HG03442 (cell line): ENCODE data around the gene KLHL42.

Experiments used
- ATAC-seq: cut with Tn5 transposase; IDR thresholded peaks from one replicate; pipeline ENCODE4 v1.9.1; 2021; ENCODE audit warnings: mild to moderate bottlenecking, moderate library complexity; ENCODE audit not compliant: unreplicated experiment

The KLHL42 gene

DNA sequence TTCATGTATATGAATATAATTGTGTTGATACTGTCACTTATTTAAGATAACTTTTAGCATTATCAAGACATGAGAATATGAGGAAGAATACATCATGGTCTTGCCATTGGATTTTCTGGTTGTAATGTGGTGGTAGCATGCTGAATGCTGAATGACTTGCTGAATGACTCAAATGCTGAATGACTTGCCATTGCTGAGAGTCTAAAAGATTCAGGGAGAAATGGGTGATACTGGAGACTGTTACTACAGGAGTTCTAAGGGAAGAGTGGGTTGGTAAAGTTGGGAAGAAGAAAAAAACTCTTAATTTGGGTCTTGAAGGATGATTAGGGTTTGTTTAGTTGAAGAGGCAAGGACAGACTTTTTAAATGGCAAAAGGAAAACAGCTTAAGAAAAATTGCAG lies 72.1 kb downstream of the KLHL42 start:
- no peak for ATAC-seq
